ENCODE data around the gene EMILIN1.

DNA sequence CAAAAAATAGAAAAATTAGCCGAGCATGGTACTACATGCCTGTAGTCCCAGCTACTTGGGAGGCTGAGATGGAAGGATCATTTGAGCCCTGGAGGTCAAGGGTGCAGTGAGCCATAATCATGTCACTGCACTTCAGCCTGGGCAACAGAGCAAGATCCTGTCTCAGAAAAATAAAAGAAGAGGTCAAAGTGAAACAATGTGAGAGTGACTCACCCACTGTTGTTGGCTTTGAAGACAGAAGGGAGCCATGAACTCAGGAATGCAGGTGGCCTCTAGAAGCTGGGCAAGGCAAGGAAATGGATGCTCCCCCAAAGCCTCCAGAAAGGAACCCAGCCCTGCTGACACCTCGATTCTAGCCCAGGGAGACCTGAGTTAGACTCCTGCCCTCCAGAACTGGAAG lies 49.4 kb upstream of the EMILIN1 start:
- TF ChIP-seq POLR2A (IDR thresholded peaks at IDR 0.05) (no peak), CTCF (IDR thresholded peaks at IDR 0.05) (no peak)
